Stimulated activated CD4-positive, alpha-beta T cell treated with anti-CD3 and anti-CD28 coated beads, Interleukin-4, amount 100 ng/mL, for 48 hours (primary cell): ENCODE measurements around the gene DNAH11.
"Not testable (repeated sequence)": the region's sequence is repeated elsewhere in the genome, so short reads cannot be mapped to it uniquely, and the experiment has no call there.

Experiments
- DNase-seq, 2 donors: peaks; one replicate each; pipeline ENCODE4 v3.0.0-alpha.2; 2020; ENCODE audit warnings: low read depth in 2 of 2

Gene DNAH11

DNA sequence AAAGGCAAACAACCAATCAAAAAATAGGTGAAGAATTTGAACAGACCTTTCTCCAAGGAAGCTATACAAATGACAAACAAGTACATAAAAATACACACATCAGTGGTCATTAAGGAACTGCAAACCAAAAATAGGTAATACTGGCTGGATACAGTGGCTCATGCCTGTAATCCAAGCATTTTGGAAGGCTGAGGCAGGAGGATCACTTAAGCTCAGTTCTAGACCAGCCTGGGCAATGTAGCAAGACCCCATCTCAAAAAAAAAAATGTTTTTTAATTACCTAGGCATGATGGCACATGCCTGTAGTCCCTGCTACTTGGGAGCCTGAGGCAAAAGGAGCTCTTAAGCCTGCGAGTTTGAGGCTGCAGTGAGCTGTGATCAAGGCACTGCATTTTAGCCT, 383.6 kb downstream of the DNAH11 start:
- no peak for DNase-seq

DNA sequence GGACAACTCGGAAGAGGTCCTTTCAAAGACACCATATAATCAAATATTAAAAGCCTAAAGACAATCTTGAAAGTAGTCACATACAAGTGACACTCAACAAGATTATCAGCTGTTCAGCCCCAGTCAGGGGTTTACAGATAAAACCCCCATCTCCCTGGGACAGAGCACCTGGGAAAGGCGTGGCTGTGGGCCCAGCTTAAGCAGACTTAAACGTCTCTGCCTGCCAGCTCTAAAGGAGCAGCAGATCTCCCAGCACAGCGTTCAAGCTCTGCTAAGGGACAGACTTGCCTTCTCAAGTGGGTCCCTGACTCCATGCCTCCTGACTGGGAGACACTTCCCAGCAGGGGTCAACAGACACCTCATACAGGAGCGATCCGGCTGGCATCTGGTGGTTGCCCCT, 384.9 kb downstream of the DNAH11 start:
- no peak for DNase-seq

DNA sequence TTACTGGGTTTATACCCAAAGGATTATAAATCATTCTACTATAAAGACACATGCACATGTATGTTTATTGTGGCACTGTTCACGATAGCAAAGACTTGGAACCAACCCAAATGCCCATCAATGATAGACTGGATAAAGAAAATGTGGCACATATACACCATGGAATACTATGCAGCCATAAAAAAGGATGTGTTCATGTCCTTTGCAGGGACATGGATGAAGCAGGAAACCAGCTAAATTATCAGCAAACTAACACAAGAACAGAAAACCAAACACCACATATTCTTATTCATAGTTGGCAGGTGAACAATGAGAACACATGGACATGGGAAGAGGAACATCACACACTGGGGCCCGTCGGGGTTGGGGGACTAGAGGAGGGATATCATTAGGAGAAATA, 390.5 kb downstream of the DNAH11 start:
- not testable (repeated sequence) for DNase-seq

DNA sequence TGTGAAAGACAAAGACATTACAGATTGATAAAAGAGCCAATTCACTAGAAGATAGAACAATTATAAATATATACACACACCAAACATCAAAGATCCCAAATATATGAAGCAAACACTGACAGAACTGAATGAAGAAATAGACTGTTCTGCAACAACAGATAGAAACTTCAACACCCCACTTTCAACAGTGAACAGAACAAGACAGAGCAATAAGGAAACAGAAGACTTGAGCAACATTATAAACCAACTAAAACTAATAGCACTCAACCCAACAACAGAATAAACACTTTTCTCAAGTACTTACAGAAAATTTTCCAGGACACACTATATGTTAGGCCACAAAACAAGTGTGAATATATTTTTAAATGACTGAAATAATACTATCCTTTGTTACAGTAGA, 392.0 kb downstream of the DNAH11 start:
- no peak for DNase-seq

DNA sequence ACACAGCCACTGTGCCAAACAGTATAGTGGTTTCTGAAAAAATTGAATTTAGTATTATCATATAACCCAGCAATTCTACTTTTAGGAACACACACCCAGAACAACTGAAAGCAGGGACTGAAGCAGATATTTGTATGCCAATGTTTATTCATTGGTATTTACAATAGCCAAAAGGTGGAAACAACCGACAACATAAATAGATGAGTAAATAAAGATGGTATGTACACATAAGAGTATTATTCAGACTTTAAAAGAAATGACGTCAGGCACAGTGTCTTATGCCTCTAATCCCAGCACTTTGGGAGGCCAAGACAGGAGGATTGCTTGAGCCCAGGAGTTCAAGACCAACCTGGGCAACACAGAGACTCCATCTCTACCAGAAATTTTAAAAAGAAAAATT, 395.6 kb downstream of the DNAH11 start:
- no peak for DNase-seq

DNA sequence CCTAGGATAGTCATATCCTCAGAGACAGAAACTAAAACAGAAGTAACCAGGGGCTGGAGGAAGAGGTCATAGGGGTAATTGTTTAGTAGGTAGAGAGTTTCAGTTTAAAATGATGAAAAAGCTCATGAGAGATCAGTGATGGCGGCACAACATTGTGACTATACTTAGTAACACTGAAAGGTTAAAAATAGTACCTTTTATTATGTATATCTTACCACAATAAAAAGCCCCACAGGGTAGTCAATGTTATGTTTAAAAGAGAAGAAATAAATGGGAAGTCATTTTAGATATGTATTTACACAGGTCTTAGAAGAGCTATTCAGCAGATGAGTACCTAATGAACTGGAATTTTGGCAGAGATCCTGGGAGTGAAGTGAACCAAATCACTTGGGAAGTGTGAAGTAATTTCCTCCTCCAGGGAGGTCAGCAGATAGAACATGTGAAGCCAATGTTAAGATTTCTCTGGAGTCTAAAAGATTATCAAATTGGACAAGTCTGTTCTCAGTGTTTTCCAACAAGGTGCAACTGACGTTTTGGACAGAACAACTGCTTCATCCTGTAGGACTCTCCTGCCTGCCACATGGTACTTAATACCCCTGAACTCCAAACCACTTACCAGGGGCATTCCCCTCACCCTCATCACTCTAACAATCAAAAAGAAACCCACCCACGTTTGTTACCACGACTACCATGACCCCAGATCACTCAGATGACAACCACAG, 396.5 kb downstream of the DNAH11 start:
- DNase-seq, result peak; percentile 22 to 58

DNA sequence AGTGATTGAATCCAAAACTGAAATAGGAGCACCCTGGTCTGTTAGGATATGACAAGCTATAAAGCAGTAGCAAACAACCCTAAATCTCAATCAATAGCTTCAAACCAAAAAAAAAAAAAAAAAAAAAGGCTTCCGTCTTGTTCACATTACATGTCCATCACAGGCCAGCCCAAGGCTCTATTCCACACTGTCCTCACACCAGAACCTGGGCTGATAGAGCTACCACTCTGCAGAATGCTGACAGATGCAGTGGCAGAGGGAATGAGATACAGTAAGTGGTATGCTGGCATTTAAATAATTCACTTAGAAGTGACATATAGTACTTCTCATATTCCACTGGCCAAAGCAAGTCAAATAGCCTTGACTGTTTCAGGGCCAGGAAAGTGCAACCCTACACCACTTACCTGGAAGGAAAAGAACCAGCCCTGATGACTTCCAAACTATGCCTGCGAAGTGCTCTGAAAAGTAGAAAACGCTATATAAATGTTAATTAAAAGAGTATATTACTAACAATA, 397.1 kb downstream of the DNAH11 start:
- DNase-seq, result no peak

DNA sequence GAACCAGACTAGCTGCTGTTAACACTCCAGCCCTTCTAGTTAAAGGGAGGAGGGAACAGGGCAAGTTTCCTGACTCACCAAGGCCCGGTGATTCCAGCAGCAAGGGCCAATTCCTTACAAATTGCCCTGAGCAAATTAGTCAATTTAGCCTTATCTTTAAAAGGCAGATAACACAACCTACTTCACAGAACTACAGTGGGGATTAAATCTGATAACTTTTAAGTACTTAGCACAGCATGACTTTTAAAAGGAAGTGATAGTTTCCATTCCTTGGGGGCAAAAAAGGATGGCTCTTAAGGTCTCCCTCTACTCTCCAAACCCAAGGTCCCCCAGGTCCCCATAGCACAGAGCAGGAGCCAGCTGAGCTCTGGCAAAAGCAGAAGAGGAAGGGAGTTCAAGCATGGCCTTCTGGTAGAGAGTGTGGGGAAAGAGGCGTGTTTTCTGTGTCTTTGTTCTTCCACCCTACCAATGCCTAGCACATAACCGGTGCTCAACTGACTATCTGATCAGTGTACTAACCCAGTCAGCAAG, 398.8 kb downstream of the DNAH11 start:
- DNase-seq, result no peak

DNA sequence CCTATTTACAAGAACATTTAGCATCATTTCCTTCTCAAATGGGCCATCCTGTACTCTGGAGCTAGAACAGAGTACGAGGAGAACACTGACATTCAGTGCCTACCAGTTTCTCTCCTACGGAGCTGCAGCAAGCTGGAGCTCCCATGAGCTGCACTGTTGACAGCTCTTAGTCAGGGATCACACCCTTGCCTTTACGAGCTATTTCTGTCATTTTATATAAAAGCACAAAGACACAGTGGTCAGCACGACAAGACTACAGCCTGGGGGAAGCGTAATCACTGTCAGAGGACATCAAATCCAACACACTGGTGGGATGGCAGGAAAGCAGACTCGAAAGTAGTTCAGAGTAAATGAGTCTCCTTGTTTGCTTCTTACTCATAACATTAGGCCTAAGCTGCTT, 400.1 kb downstream of the DNAH11 start:
- DNase-seq, result no peak

DNA sequence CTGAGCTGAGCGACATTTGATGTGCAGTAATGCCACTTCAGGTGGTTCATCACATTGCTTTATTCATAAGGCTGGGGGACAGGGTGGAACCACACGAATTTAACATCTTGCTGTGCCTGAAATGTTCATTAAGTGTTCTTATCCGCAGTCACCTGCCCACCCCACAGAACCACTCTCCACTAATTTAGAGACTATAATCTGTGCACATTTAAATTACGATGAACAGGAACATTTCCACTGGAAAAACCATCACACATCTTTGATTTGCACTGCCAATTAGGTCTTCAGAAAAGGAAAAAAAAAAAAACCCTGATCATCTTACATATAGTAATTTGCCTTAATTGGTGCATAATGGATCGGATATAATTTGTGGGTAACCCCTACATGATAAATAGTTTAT, 400.6 kb downstream of the DNAH11 start:
- DNase-seq, result no peak

DNA sequence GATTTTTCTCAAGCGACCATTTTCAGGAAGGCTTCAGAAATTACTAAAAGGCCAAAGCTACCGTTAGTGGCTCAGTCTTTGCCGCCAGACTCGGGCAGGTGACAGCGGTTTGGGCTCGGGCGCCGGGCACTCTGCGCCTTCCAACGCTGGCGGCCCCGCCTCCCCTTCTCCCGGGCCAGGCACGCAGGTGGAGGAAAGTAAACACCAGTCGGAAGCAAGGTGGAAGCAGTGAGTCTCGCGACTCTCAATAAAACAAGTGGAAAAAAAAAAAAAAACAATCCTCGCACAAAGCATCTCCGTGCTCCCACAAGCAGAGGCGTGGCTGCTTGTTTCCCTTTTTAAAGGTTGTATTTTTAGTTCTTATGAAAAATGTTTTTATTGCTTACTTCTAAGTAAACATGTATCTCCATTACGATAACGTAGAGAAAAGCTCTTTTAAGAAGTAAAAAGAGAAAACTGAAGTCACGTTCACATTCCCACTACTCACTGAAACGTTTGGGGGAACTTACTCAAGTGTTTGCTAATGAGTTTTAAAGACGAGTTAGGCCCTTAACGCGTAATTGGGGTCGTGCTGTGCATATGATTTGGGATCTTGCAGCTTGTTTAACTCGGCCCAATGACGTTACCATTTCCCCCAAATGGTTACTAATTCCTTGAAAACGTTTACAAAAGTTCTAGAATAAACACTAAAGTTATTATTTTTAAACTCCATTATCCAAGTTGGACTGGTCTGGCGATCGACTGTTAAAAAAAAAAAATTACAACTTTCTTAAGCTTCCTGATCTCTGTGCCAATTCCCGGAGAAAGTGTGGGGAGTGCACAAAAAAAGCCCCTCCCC, 402.0 kb downstream of the DNAH11 start:
- peak in 1 of 2 donors; percentile 31 for DNase-seq

DNA sequence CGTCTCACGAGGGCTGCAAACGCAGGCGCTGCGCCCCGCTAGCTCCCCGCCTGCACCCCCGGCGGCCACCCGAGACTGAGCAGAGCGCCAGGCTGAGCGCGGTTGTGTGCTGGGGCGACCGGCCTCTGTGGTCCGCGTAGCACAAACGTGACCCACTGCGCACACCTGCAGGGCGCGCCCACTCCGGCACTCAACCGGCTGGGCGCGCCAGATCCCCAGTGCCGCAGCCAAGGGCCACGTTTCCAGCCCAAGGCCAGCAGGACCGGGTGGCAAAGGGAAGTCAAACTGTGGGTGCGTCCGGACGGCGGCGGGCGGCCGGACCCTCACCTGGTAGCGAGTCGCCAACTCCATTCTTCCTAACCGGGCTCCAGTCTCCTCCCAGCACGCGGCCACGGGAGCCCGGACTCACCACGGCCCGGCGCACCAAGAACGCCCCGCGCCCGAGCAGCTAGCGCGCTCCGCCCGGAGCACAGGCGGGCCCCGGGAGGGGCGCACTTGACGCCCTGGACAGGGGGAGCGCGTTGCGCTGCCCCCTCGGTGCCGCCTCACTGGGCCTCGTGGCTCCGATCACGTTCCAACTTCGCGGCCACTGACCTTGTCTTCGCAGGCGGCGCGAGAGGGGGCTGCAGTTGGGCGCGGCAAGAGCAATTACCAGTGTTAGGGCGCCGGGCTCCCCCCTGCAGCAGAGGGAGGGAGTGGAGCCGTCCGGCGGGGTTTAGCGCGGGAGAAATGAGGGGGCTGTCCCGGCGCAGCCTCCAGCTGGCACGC, 402.8 kb downstream of the DNAH11 start, which contains the start of gene CDCA7L:
Gene CDCA7L, minus strand, starts transcription at position 446 of the 768 bp plus-strand sequence. Its CDS starts 95 bp downstream, at position 351.
- DNase-seq, result peak; percentile 64 to 71

DNA sequence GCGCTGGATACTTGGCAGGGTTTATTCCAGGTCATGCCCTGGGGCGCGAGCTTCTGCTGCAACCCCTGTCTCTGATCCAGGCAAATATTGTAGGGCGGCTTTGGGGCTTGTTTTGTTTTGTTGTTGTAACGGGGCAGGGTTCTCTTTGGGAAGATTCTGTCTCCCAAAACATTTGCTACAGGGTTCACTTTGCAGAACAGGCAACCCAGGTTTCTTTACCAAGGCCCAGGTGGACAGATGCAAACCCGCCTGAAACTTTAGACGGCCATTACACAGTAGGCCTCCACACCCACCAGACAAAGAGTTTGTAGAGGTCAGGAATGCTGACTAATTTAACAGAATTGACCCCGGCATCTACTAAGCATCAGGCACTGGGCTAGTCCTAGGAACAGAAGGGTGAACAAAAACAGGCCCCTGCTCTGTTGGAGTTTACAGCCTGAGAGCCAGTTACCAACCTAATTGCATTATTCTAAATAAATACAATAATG, 403.4 kb downstream of the DNAH11 start:
- no peak for DNase-seq

DNA sequence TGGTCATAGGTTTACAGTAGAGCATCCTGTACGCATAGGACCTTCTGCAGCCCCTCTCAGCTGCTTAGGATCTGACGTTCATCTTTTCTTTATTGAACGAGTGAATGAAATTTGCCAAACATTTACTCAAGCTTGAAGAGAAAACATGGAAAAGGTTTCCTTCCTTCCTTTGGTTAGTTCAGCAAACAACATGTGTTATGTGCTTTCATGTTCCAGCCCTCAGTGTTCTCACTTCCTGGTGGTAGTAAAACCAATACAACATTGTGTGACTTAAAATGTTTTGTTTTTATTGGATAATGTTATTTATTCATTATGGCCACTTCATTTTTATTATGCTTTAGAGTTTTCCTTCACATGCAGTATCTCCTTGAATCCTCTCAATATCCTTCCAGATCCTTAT, 404.2 kb downstream of the DNAH11 start:
- DNase-seq, result no peak

DNA sequence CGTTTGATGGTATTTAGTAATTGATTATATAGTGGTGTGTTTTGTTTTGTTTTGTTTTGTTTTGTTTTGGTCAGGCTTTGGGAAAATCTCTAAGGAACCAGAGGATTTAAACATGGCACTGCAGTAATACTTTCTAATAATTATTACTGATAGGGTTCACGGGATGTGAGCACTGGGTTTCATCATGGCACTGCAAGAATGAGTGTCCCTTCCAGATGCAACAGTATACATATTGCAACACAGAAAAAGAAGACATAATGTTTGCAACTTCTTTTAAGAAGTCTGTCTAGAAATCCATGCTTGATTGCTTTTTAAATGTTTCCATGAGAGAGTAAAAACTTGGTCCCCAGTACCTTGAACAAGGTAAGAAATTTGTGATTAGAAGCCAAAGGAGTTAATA, 405.1 kb downstream of the DNAH11 start:
- DNase-seq, result no peak

DNA sequence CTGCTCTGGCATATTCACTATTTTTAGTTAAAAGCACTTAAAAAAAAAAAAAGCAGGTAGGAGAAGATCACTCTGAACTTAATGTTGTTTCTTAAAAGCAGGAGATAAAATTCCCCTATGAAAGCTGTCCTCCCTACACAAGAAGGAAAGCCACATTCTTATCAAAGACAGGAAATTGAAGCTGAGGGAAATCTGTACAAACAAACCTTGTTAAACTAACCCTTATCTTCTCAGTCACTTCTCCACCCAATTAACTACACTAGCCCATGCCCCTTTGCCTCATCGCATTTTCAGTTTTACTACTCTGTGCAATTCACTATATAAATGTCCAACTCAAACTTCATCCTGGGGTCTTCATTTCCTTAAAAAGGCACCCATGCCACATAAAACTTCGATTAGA, 405.5 kb downstream of the DNAH11 start:
- DNase-seq, result no peak

DNA sequence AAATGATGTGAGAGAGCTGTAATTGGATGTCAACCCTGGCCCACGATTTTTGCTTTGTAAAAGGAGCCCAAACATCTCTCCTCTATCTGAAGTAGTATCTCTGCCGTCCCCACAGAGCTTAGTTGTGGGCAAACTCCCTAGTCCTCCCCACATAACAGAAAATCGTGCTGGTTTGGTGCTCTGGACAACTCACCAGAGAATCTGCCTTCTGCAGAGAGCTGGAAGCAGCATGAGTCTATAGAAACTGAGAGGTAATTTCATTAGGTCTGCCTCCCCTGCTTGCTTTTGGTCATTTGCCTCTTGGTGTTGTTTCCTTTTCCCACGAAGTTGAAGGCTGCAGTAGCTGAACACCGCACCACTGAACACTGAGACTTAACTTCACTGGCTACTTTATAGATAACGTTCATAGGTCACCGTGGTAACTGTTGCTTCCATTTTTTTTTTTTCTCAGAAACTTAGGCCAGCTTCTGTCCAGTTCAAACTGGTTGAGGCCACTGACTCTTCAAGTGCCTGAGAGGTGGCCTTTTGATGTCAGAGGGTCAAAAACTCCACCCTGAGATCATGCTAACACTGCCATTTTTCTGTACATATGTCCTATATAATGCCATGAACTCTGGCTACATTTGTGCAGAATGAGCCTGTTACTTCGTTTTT, 406.2 kb downstream of the DNAH11 start:
- no peak for DNase-seq
